Right hindlimb (tissue), 1 donor: Measurements from ENCODE around the gene CSNK1D.
"Not testable (repeated sequence)": the region's sequence is repeated elsewhere in the genome, so short reads cannot be mapped to it uniquely, and the experiment has no call there.

Source experiments
- DNase-seq: peaks from one replicate; pipeline ENCODE4 v3.0.0-alpha.2; 2018

The CSNK1D gene

GRCh38 chr17:82212331-82213250 lies 60.9 kb downstream of the CSNK1D start, which contains the start of gene CCDC57:
Gene CCDC57 (minus strand): TSS chr17:82212842. CDS start chr17:82201944, 10,898 bp downstream.
- DNase-seq, result peak; percentile 84

- DNase-seq, result not testable (repeated sequence)
Observed at GRCh38 chr17:82210655-82211054, 62.8 kb downstream of the CSNK1D start.

GRCh38 chr17:82205720-82206508 lies 67.6 kb downstream of the CSNK1D start:
- DNase-seq, result peak; percentile 86

- DNase-seq, result no peak
Observed at GRCh38 chr17:82204831-82205719, 68.4 kb downstream of the CSNK1D start.

GRCh38 chr17:82203920-82204319 lies 69.6 kb downstream of the CSNK1D start:
- no peak for DNase-seq

- DNase-seq, result no peak
Observed at GRCh38 chr17:82202981-82203380, 70.5 kb downstream of the CSNK1D start.

- DNase-seq, result no peak
Observed at GRCh38 chr17:82201498-82201910, 72.0 kb downstream of the CSNK1D start.

GRCh38 chr17:82200743-82201497 lies 72.6 kb downstream of the CSNK1D start:
- DNase-seq, result no peak

- no peak for DNase-seq
Observed at GRCh38 chr17:82200135-82200534, 73.4 kb downstream of the CSNK1D start.

- DNase-seq, result no peak
Observed at GRCh38 chr17:82199496-82199895, 74.0 kb downstream of the CSNK1D start.

- DNase-seq, result no peak
Observed at GRCh38 chr17:82198092-82198491, 75.4 kb downstream of the CSNK1D start.

GRCh38 chr17:82195675-82196672 lies 77.5 kb downstream of the CSNK1D start:
- no peak for DNase-seq

GRCh38 chr17:82194765-82195164 lies 78.7 kb downstream of the CSNK1D start:
- no peak for DNase-seq

GRCh38 chr17:82193520-82194220 lies 79.8 kb downstream of the CSNK1D start:
- no peak for DNase-seq

GRCh38 chr17:82193050-82193449 lies 80.5 kb downstream of the CSNK1D start:
- not testable (repeated sequence) for DNase-seq
